ENCODE measurements around the gene MT2A. TPM values are rescaled to one million over a fixed set of nuclear protein-coding genes. Genes with fewer than 3 reads are reported as not detected.

Gene MT2A
- total and polyA plus RNA-seq, 2 of the 4 experiments (the other 2 are of a cell fraction): 25.5 to 621 TPM

GRCh38 chr16:56623637-56624036, 15.3 kb downstream of the MT2A start:
- ChIA-PET POLR2A (ENCODE audit: unreplicated experiment) (no interaction called here), CTCF (no interaction called here)
- no peak overlapping the region for H3K27ac ChIP-seq (ENCODE audit: insufficient read depth, low read length)
- DNase-seq (no peak), ATAC-seq (ENCODE audit: low read depth) (no peak)
- H3K18ac ChIP-seq (ENCODE audit: low read depth, low read length): no peak overlapping the region
- H4K91ac ChIP-seq (ENCODE audit: insufficient read depth, low read depth, low read length): no peak overlapping the region
- no CpG with 5 or more reads among the region's 2 CpGs for WGBS, 2 experiments (ENCODE audit: extremely low coverage in 2 of 2, insufficient read length in 1 of 2)
- in situ Hi-C loops (cut with MboI; ENCODE audit: low sequenced_read_pairs) (no loop called here), intact Hi-C loops (cut with micrococcal nuclease) (no loop called here), dilution Hi-C loops (cut with HindIII; ENCODE audit: low sequenced_read_pairs, unreplicated experiment) (no loop called here)
- no peak overlapping the region for H3K9ac ChIP-seq (ENCODE audit: low read depth, low read length)
- H3K4ac ChIP-seq (ENCODE audit: low read depth, low read length): no peak overlapping the region
- H4K8ac ChIP-seq (ENCODE audit: low read depth in 2 of 2, low read length in 2 of 2): no peak overlapping the region
- no TSS peak for BruUV-seq (replicated peaks)
- H2AFZ ChIP-seq (replicated peaks; ENCODE audit: low read length, poor library complexity): no peak overlapping the region
- no peak overlapping the region for H3K4me3 ChIP-seq (ENCODE audit: insufficient read depth, low read depth, low read length)
- H3K27me3 ChIP-seq (ENCODE audit: control insufficient read depth, insufficient read depth, low read length): no peaks in the 10 kb centered on the region
- no peak overlapping the region for H2BK20ac ChIP-seq (ENCODE audit: low read depth, low read length)
- peaks cover 8% of the 10 kb centered on the region; the same call in 1 of the 2 replicates for H3K9me1 ChIP-seq (ENCODE audit: insufficient read depth, low read length)
- H2BK120ac ChIP-seq (ENCODE audit: low read depth, low read length): no peak overlapping the region
- H2AK5ac ChIP-seq (ENCODE audit: low read depth, low read length): no peak overlapping the region
- H3K4me1 ChIP-seq (ENCODE audit: control insufficient read depth, insufficient read depth, low read length): peaks cover 17% of the 10 kb centered on the region
- H4K20me1 ChIP-seq (ENCODE audit: insufficient read depth, low read length): no peaks in the 10 kb centered on the region
- TF ChIP-seq MXI1 (IDR thresholded peaks at IDR 0.05; ENCODE audit: borderline replicate concordance, low read depth, low read length): no peak
- no peak for TF ChIP-seq USF2 (IDR thresholded peaks at IDR 0.05; ENCODE audit: low read depth, low read length)
- H2AK9ac ChIP-seq (replicated peaks; ENCODE audit: low read depth, low read length, poor library complexity): no peak overlapping the region
- no peak overlapping the region for H3K4me2 ChIP-seq (ENCODE audit: low read depth, low read length)
- no peaks in the 10 kb centered on the region for H3K36me3 ChIP-seq (ENCODE audit: control insufficient read depth, insufficient read depth, low read length)
- no peak overlapping the region for H2BK5ac ChIP-seq (ENCODE audit: low read depth, low read length, poor library complexity, severe bottlenecking)
- H4K5ac ChIP-seq (ENCODE audit: low read depth, low read length): no peak overlapping the region
- H3K23ac ChIP-seq (ENCODE audit: low read depth, low read length): no peak overlapping the region
- no peak overlapping the region for H3K14ac ChIP-seq (replicated peaks; ENCODE audit: low read depth, low read length)
- no peaks in the 10 kb centered on the region for H3K9me3 ChIP-seq (ENCODE audit: control insufficient read depth, insufficient read depth, low read length)
- H3K79me1 ChIP-seq (ENCODE audit: low read depth in 1 of 2, low read length in 2 of 2): peaks cover 3 to 13% of the 10 kb centered on the region in 2 experiments; a peak in 3 of 4 replicates
- no peak overlapping the region for H3K56ac ChIP-seq (ENCODE audit: extremely low read depth, insufficient read depth, low read length)
- no peak overlapping the region for H2BK15ac ChIP-seq (ENCODE audit: low read depth, low read length)
